Rectal smooth muscle tissue (tissue), 1 donor: ENCODE results near the gene ADAMTSL5.

Experiments used
- H3K27ac ChIP-seq: one replicate; pipeline ENCODE4 v1.7.0; 2013; ENCODE audit warnings: low read depth, low read length, inconsistent platforms
- H3K27me3 ChIP-seq: one replicate; pipeline ENCODE4 v1.7.0; 2013; ENCODE audit warnings: low read length; ENCODE audit not compliant: control insufficient read depth, insufficient read depth
- H3K36me3 ChIP-seq: one replicate; pipeline ENCODE4 v1.7.0; 2013; ENCODE audit warnings: low read length; ENCODE audit not compliant: control insufficient read depth, insufficient read depth
- H3K4me1 ChIP-seq: one replicate; pipeline ENCODE4 v1.7.0; 2013; ENCODE audit warnings: low read length; ENCODE audit not compliant: control insufficient read depth, insufficient read depth
- H3K4me3 ChIP-seq: one replicate; pipeline ENCODE4 v1.7.0; 2013; ENCODE audit warnings: low read length
- H3K9ac ChIP-seq: one replicate; pipeline ENCODE4 v1.7.0; 2013; ENCODE audit warnings: low read length

The ADAMTSL5 gene

GRCh38 chr19:1474011-1474764, 38.6 kb downstream of the ADAMTSL5 start:
- Histone ChIP-seq H3K4me1 (peaks cover 7% of the 10 kb centered on the region), H3K27me3 (peaks cover 38% of the 10 kb centered on the region), H3K36me3 (peaks cover 5% of the 10 kb centered on the region), H3K4me3 (no peak overlapping the region), H3K9ac (no peak overlapping the region), H3K27ac (no peak overlapping the region)

- Histone ChIP-seq H3K4me3 (no peak overlapping the region), H3K4me1 (peaks cover 7% of the 10 kb centered on the region), H3K9ac (no peak overlapping the region), H3K27me3 (peaks cover 42% of the 10 kb centered on the region), H3K27ac (no peak overlapping the region), H3K36me3 (peaks cover 5% of the 10 kb centered on the region)
Observed at GRCh38 chr19:1473085-1473851, 39.6 kb downstream of the ADAMTSL5 start.

- no peak overlapping the region for H3K27ac ChIP-seq
- peaks cover 7% of the 10 kb centered on the region for H3K4me1 ChIP-seq
- peaks cover 44% of the 10 kb centered on the region for H3K27me3 ChIP-seq
- H3K4me3 ChIP-seq, result no peak overlapping the region
- peaks cover 5% of the 10 kb centered on the region for H3K36me3 ChIP-seq
- H3K9ac ChIP-seq, result no peak overlapping the region
Observed at GRCh38 chr19:1472231-1473084, 40.4 kb downstream of the ADAMTSL5 start.

- H3K36me3 ChIP-seq, result peaks cover 3% of the 10 kb centered on the region
- H3K4me1 ChIP-seq, result peaks cover 7% of the 10 kb centered on the region
- H3K27me3 ChIP-seq, result peaks cover 49% of the 10 kb centered on the region
- H3K27ac ChIP-seq, result no peak overlapping the region
- H3K9ac ChIP-seq, result no peak overlapping the region
- peak overlapping the region; percentile 57 for H3K4me3 ChIP-seq
Observed at GRCh38 chr19:1471515-1472160, 41.2 kb downstream of the ADAMTSL5 start.

GRCh38 chr19:1471010-1471514, 41.8 kb downstream of the ADAMTSL5 start:
- Histone ChIP-seq H3K4me3 (peak overlapping the region; percentile 57), H3K4me1 (peaks cover 7% of the 10 kb centered on the region), H3K9ac (no peak overlapping the region), H3K27ac (no peak overlapping the region), H3K36me3 (peaks cover 3% of the 10 kb centered on the region), H3K27me3 (peaks cover 54% of the 10 kb centered on the region)

DNA sequence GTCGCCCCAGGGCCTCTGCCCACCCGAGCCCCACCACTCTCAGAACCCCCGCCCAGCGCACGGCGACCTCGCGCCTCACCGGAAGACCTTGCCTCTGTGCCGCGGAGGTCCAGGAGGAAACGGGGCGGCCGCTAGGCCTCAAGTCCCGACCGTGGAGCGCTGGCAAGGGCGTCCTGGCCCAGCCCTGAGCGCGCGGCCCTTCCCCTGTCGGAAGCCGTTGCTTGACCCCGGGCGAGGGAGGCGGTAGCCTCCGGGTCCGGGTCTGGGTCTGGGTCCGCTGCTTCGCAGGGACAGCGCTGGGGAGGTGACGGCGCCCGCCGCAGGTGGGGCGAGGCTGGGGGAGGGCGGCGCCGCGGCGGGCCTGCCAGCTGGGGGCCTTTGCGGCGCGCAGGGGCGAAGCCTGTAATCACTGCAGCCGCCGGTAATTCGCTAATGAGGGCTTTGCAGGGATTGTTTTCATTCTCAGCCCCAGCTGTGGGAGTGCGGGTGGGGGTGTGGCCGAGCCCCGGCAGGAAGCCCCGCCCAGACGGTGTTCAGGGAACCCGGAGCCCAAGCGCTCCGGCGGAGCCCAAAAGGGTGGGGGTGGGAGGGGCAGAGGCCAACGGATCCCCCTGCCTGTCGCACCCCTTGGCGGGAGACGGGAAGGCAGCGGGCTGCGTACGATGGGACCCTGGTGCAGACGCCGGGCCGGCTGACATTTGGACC, 42.4 kb downstream of the ADAMTSL5 start:
- Histone ChIP-seq H3K4me1 (peaks cover 7% of the 10 kb centered on the region), H3K27me3 (peaks cover 55% of the 10 kb centered on the region)

DNA sequence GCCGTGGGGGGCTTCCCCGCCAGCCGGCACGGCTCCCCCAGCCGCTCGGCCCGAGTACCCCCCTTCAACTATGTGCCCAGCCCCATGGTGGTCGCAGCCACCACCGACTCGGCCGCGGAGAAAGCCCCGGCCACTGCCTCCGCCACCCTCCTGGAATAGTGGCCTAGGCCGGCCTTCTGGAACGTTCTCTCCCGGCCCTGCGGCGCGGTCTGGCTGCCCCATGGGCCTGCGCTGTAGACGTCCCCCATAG, 42.8 kb downstream of the ADAMTSL5 start:
- H3K9ac ChIP-seq, result no peak overlapping the region
- H3K4me1 ChIP-seq, result peaks cover 7% of the 10 kb centered on the region
- H3K27me3 ChIP-seq, result peaks cover 55% of the 10 kb centered on the region
- H3K27ac ChIP-seq, result no peak overlapping the region
- H3K36me3 ChIP-seq, result peaks cover 3% of the 10 kb centered on the region
- peak overlapping the region; percentile 54 for H3K4me3 ChIP-seq

More for the DNA sequence above, 42.4 kb downstream of the ADAMTSL5 start:
- H3K4me3 ChIP-seq, result peak overlapping the region; percentile 57
- H3K36me3 ChIP-seq, result peaks cover 3% of the 10 kb centered on the region
- no peak overlapping the region for H3K27ac ChIP-seq
- H3K9ac ChIP-seq, result no peak overlapping the region

DNA sequence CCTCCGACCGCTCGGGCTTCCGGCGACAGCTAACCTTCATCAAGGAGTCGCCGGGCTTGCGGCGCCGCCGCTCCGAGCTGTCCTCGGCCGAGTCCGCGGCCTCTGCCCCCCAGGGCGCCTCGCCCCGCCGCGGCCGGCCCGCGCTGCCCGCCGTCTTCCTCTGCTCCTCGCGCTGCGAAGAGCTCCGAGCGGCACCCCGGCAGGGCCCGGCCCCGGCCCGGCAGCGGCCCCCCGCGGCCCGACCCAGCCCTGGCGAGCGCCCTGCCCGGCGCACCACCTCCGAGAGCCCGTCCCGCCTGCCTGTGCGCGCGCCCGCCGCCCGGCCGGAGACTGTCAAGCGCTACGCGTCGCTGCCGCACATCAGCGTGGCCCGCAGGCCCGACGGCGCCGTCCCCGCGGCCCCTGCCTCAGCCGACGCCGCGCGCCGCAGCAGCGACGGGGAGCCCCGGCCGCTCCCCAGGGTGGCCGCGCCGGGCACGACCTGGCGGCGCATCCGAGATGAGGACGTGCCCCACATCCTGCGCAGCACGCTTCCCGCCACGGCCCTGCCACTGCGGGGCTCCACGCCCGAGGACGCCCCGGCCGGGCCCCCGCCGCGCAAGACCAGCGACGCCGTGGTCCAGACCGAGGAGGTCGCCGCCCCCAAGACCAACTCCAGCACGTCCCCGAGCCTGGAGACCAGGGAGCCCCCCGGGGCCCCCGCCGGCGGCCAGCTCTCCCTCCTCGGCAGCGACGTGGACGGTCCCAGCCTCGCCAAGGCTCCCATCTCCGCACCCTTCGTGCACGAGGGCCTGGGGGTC, 43.4 kb downstream of the ADAMTSL5 start:
- Histone ChIP-seq H3K27me3 (peaks cover 55% of the 10 kb centered on the region), H3K9ac (no peak overlapping the region), H3K4me1 (peaks cover 7% of the 10 kb centered on the region), H3K4me3 (peak overlapping the region; percentile 54), H3K27ac (no peak overlapping the region), H3K36me3 (no peaks in the 10 kb centered on the region)

DNA sequence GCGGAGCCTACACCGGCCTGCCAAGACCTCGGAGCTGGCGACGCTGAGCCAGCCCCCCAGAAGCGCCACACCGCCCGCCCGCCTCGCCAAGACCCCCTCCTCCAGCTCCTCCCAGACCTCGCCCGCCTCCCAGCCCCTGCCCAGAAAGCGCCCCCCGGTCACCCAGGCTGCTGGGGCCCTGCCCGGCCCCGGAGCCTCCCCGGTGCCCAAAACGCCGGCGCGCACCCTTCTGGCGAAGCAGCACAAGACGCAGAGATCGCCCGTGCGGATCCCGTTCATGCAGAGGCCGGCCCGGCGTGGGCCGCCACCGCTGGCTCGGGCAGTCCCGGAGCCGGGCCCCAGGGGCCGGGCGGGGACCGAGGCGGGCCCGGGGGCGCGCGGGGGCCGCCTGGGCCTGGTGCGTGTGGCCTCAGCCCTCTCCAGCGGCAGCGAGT, 44.0 kb downstream of the ADAMTSL5 start:
- Histone ChIP-seq H3K36me3 (no peaks in the 10 kb centered on the region), H3K27me3 (peaks cover 55% of the 10 kb centered on the region), H3K27ac (no peak overlapping the region), H3K9ac (no peak overlapping the region), H3K4me3 (peak overlapping the region; percentile 36), H3K4me1 (peaks cover 7% of the 10 kb centered on the region)

DNA sequence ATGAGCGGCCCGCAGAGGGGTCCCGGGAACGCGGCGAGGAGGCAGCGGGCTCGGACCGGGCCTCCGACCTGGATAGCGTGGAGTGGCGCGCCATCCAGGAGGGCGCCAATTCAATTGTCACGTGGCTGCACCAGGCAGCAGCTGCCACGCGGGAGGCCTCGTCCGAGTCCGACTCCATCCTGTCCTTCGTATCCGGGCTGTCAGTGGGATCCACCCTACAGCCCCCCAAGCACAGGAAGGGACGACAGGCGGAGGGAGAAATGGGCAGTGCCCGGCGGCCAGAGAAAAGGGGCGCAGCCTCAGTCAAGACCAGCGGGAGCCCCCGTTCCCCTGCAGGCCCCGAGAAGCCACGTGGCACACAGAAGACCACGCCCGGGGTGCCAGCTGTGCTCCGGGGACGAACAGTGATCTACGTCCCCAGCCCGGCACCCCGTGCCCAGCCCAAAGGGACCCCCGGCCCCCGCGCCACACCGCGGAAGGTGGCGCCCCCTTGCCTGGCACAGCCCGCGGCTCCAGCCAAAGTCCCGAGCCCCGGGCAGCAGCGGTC, 44.5 kb downstream of the ADAMTSL5 start:
- Histone ChIP-seq H3K36me3 (no peaks in the 10 kb centered on the region), H3K27ac (no peak overlapping the region), H3K4me1 (peaks cover 7% of the 10 kb centered on the region), H3K27me3 (peaks cover 55% of the 10 kb centered on the region), H3K4me3 (peak overlapping the region; percentile 21), H3K9ac (no peak overlapping the region)
